CD4-positive, alpha-beta memory T cell (primary cell): ENCODE measurements around the gene JCHAIN. TPM values are rescaled to one million over a fixed set of nuclear protein-coding genes. Genes with fewer than 3 reads are reported as not detected.
"Not testable (repeated sequence)": the region's sequence is repeated elsewhere in the genome, so short reads cannot be mapped to it uniquely, and the experiment has no call there.

Source experiments
- CTCF ChIA-PET: fragments of 350-600 bp; sonication (Branson Sonifier 250); formaldehyde crosslinking; loops from one replicate; lab custom pipeline; 2021; ENCODE audit warnings: inconsistent platforms; ENCODE audit not compliant: partially characterized antibody; lab: Charles Lee
- POLR2A ChIA-PET: fragments of 350-600 bp; sonication (Branson Sonifier 250); formaldehyde crosslinking; loops from one replicate; lab custom pipeline; 2021; ENCODE audit not compliant: partially characterized antibody; lab: Charles Lee
- DNase-seq, 5 donors: peaks; one replicate each; pipeline versions ENCODE4 v3.0.0 to v3.0.0-alpha.2; 2020 to 2022; ENCODE audit warnings: mixed read lengths in 1 of 5
- H3K27ac ChIP-seq: one replicate; pipeline ENCODE4 v1.7.0; 2013; ENCODE audit warnings: low read depth, low read length
- H3K27me3 ChIP-seq: 2 replicates; pipeline ENCODE4 v1.7.0; 2013; ENCODE audit warnings: mild to moderate bottlenecking, low read length, moderate library complexity; ENCODE audit not compliant: insufficient read depth
- H3K36me3 ChIP-seq: 2 replicates; pipeline ENCODE4 v1.7.0; 2013; ENCODE audit warnings: mild to moderate bottlenecking, low read length, moderate library complexity; ENCODE audit not compliant: insufficient read depth
- H3K4me1 ChIP-seq: 2 replicates; pipeline ENCODE4 v1.7.0; 2013; ENCODE audit warnings: mild to moderate bottlenecking, low read length, moderate library complexity; ENCODE audit not compliant: insufficient read depth
- H3K4me3 ChIP-seq, 2 donors: one replicate each; pipeline ENCODE4 v1.7.0; 2013; ENCODE audit warnings: low read length in 2 of 2, mild to moderate bottlenecking in 1 of 2
- H3K9me3 ChIP-seq, 2 donors: one replicate each; pipeline ENCODE4 v1.7.0; 2013; ENCODE audit warnings: low read length in 2 of 2, control low read depth in 1 of 2; ENCODE audit not compliant: control insufficient read depth in 1 of 2
- H3K27ac Mint-ChIP-seq, 7 donors: one replicate each; pipeline ENCODE4 v1.8.0; 2020 to 2021; ENCODE audit warnings: mixed read lengths in 7 of 7, mild to moderate bottlenecking in 6 of 7, inconsistent platforms in 3 of 7, moderate library complexity in 3 of 7
- H3K27me3 Mint-ChIP-seq, 2 donors: one replicate each; pipeline ENCODE4 v1.8.0; 2020 to 2021; ENCODE audit warnings: mixed read lengths in 2 of 2
- H3K36me3 Mint-ChIP-seq, 2 donors: one replicate each; pipeline ENCODE4 v1.8.0; 2020 to 2021; ENCODE audit warnings: mixed read lengths in 2 of 2, inconsistent platforms in 1 of 2, mild to moderate bottlenecking in 1 of 2
- H3K4me1 Mint-ChIP-seq, 4 donors: one replicate each; pipeline ENCODE4 v1.8.0; 2020 to 2021; ENCODE audit warnings: mixed read lengths in 4 of 4, mild to moderate bottlenecking in 1 of 4
- H3K4me3 Mint-ChIP-seq, 8 donors: one replicate each; pipeline ENCODE4 v1.8.0; 2020 to 2021; ENCODE audit warnings: mixed read lengths in 8 of 8, mild to moderate bottlenecking in 7 of 8, moderate library complexity in 6 of 8, inconsistent platforms in 3 of 8
- H3K9me3 Mint-ChIP-seq, 8 donors: one replicate each; pipeline ENCODE4 v1.8.0; 2020 to 2021; ENCODE audit warnings: mixed read lengths in 8 of 8, mild to moderate bottlenecking in 5 of 8, inconsistent platforms in 3 of 8, moderate library complexity in 1 of 8
- intact Hi-C: fragments of 100-400 bp; cut with micrococcal nuclease; formaldehyde crosslinking; loops from one replicate; pipeline ENCODE4 v1.15.1; 2023
- polyA plus RNA-seq, 2 donors: library from polyadenylated mRNA; unstranded; fragments of 300-500 nt; fragmentation: Illumina TruSeq; gene quantifications; one replicate each; pipeline ENCODE4 v1.2.3, GENCODE V29; 2021
- total RNA-seq, 2 experiments: library from RNA; stranded (reverse); gene quantifications; one replicate each; pipeline ENCODE4 v1.2.3, GENCODE V29; 2021

The JCHAIN gene
- total and polyA plus RNA-seq, 4 experiments from 2014 or later = 1.3 to 51.8 TPM; not detected in 2

- H3K9me3 ChIP-seq, H3K36me3 ChIP-seq, H3K9me3 Mint-ChIP-seq, intact Hi-C loops, H3K27ac ChIP-seq, H3K27me3 ChIP-seq, H3K4me3 ChIP-seq, H3K27me3 Mint-ChIP-seq, H3K27ac Mint-ChIP-seq, DNase-seq, H3K4me3 Mint-ChIP-seq: not testable (repeated sequence)
- CTCF ChIA-PET = interaction anchor here (1.3 to 9.7 kb wide), 2 partner anchors 9 to 40 kb away, joined by 4 to 134 read pairs; no protein-coding TSS in a partner anchor
- peaks cover 12 to 19% (median 17%) of the 10 kb centered on the region in 4 donors for H3K4me1 Mint-ChIP-seq
- POLR2A ChIA-PET = interaction anchor here (1.6 to 9.0 kb wide), 2 partner anchors 10 to 39 kb away, joined by 3 to 174 read pairs; no protein-coding TSS in a partner anchor
- peaks cover 20% of the 10 kb centered on the region for H3K4me1 ChIP-seq
- peaks cover 3 to 21% of the 10 kb centered on the region in 2 donors for H3K36me3 Mint-ChIP-seq
These were observed 28.3 kb upstream of the JCHAIN start for GRCh38 chr4:70694633-70695032.

GRCh38 chr4:70691661-70692060, 25.4 kb upstream of the JCHAIN start:
- H3K4me3 ChIP-seq = no peak overlapping the region
- no peaks in the 10 kb centered on the region for H3K36me3 ChIP-seq
- H3K9me3 ChIP-seq = no peaks in the 10 kb centered on the region
- intact Hi-C loops = no loop called here
- no peak for DNase-seq
- peaks cover 37% of the 10 kb centered on the region for H3K4me1 ChIP-seq
- no peak overlapping the region for H3K27ac ChIP-seq
- peak overlapping the region in 2 of 8 donors; percentile 9 to 65 for H3K4me3 Mint-ChIP-seq
- H3K27me3 Mint-ChIP-seq = no peaks in the 10 kb centered on the region
- peak overlapping the region in 1 of 7 donors; percentile 20 for H3K27ac Mint-ChIP-seq
- peaks cover 0 to 6% (median 0%) of the 10 kb centered on the region in 8 donors for H3K9me3 Mint-ChIP-seq
- peaks cover 24 to 42% (median 35%) of the 10 kb centered on the region in 4 donors for H3K4me1 Mint-ChIP-seq
- H3K36me3 Mint-ChIP-seq = peaks cover 14 to 36% of the 10 kb centered on the region in 2 donors
- POLR2A ChIA-PET = interaction anchor here (9.0 kb wide), 1 partner anchor 13 kb away, joined by 174 read pairs; no protein-coding TSS in a partner anchor
- no peaks in the 10 kb centered on the region for H3K27me3 ChIP-seq
- CTCF ChIA-PET = interaction anchor here (9.7 kb wide), 1 partner anchor 12 kb away, joined by 134 read pairs; no protein-coding TSS in a partner anchor

- POLR2A ChIA-PET = interaction anchor here (0.6 to 9.0 kb wide), 10 partner anchors 9 to 312 kb away, joined by 3 to 174 read pairs (median 8); partner anchors contain the start of genes DCK, GRSF1 and MOB1B
- H3K27ac ChIP-seq = peak overlapping the region; percentile 94
- peaks cover 37% of the 10 kb centered on the region for H3K4me1 ChIP-seq
- peak in 4 of 5 donors; percentile 11 to 15 (median 12) for DNase-seq
- H3K4me3 Mint-ChIP-seq = peak overlapping the region; percentile 92 to 100 (median 97)
- peak overlapping the region; percentile 70 to 99 for H3K4me3 ChIP-seq
- peaks cover 24 to 42% (median 35%) of the 10 kb centered on the region in 4 donors for H3K4me1 Mint-ChIP-seq
- no peaks in the 10 kb centered on the region for H3K27me3 ChIP-seq
- no peaks in the 10 kb centered on the region for H3K36me3 ChIP-seq
- intact Hi-C loops = loop anchor here (1.0 to 5.0 kb wide), 6 partner anchors 16 to 303 kb away; partner anchors contain the start of genes DCK, GRSF1 and MOB1B
- H3K9me3 ChIP-seq = no peaks in the 10 kb centered on the region
- CTCF ChIA-PET = interaction anchor here (0.7 to 9.7 kb wide), 9 partner anchors 9 to 150 kb away, joined by 3 to 134 read pairs (median 3); partner anchors contain the start of gene RUFY3
- H3K27me3 Mint-ChIP-seq = no peaks in the 10 kb centered on the region
- H3K9me3 Mint-ChIP-seq = peaks cover 0 to 6% (median 0%) of the 10 kb centered on the region in 8 donors
- H3K36me3 Mint-ChIP-seq = peaks cover 14 to 34% of the 10 kb centered on the region in 2 donors
- peak overlapping the region; percentile 95 to 100 (median 99) for H3K27ac Mint-ChIP-seq
These were observed 22.5 kb upstream of the JCHAIN start for GRCh38 chr4:70688795-70689231.

GRCh38 chr4:70687821-70688794, 21.8 kb upstream of the JCHAIN start, which contains the start of gene UTP3:
Gene UTP3 (plus strand): TSS chr4:70688532. CDS start chr4:70688678, 146 bp downstream.
- Histone ChIP-seq H3K27ac (peak within 1 kb of the TSS; percentile 94), H3K4me1 (peaks cover 37% of the 10 kb centered on the region), H3K9me3 (no peaks in the 10 kb centered on the region), H3K36me3 (no peaks in the 10 kb centered on the region), H3K27me3 (no peaks in the 10 kb centered on the region), H3K4me3 (peak within 1 kb of the TSS; percentile 70 to 99)
- Mint-ChIP-seq H3K27me3 (no peaks in the 10 kb centered on the region), H3K4me3 (peak within 1 kb of the TSS; percentile 92 to 100 (median 97)), H3K27ac (peak within 1 kb of the TSS; percentile 95 to 100 (median 99)), H3K36me3 (peaks cover 14 to 32% of the 10 kb centered on the region in 2 donors), H3K9me3 (peaks cover 0 to 6% (median 0%) of the 10 kb centered on the region in 8 donors), H3K4me1 (peaks cover 24 to 42% (median 35%) of the 10 kb centered on the region in 4 donors)
- DNase-seq = peak; percentile 93 to 95 (median 94)
- ChIA-PET CTCF (interaction anchor here (0.7 to 9.7 kb wide), 12 partner anchors 8 to 308 kb away, joined by 3 to 134 read pairs (median 5); partner anchors contain the start of gene DCK), POLR2A (interaction anchor here (0.6 to 9.0 kb wide), 14 partner anchors 7 to 305 kb away, joined by 3 to 174 read pairs (median 5); partner anchors contain the start of genes DCK, GRSF1 and MOB1B)
- intact Hi-C loops = loop anchor here (1.0 to 5.0 kb wide), 6 partner anchors 17 to 304 kb away; partner anchors contain the start of genes DCK, GRSF1 and MOB1B

GRCh38 chr4:70687392-70687791, 21.1 kb upstream of the JCHAIN start:
- CTCF ChIA-PET = interaction anchor here (1.0 to 9.7 kb wide), 7 partner anchors 9 to 309 kb away, joined by 4 to 134 read pairs (median 7); partner anchors contain the start of gene DCK
- Histone ChIP-seq H3K9me3 (no peaks in the 10 kb centered on the region), H3K4me3 (peak overlapping the region; percentile 70 to 99), H3K4me1 (peaks cover 37% of the 10 kb centered on the region), H3K36me3 (no peaks in the 10 kb centered on the region), H3K27ac (peak overlapping the region; percentile 94), H3K27me3 (no peaks in the 10 kb centered on the region)
- Mint-ChIP-seq H3K4me3 (peak overlapping the region; percentile 92 to 100 (median 97)), H3K36me3 (peaks cover 14 to 30% of the 10 kb centered on the region in 2 donors), H3K27ac (peak overlapping the region; percentile 95 to 100 (median 99)), H3K9me3 (peaks cover 0 to 6% (median 0%) of the 10 kb centered on the region in 8 donors), H3K27me3 (no peaks in the 10 kb centered on the region), H3K4me1 (peaks cover 24 to 42% (median 36%) of the 10 kb centered on the region in 4 donors)
- peak in 1 of 5 donors; percentile 57 for DNase-seq
- intact Hi-C loops = loop anchor here (5.0 kb wide), 1 partner anchor 305 kb away; the partner anchor contains the start of gene DCK
- POLR2A ChIA-PET = interaction anchor here (0.6 to 9.0 kb wide), 10 partner anchors 8 to 306 kb away, joined by 3 to 174 read pairs (median 6); partner anchors contain the start of genes DCK and GRSF1

- H3K36me3 Mint-ChIP-seq, H3K36me3 ChIP-seq, DNase-seq, H3K9me3 ChIP-seq, H3K4me3 ChIP-seq, H3K27ac ChIP-seq, H3K27me3 ChIP-seq, H3K4me3 Mint-ChIP-seq, H3K9me3 Mint-ChIP-seq, H3K27me3 Mint-ChIP-seq, H3K27ac Mint-ChIP-seq, intact Hi-C loops: not testable (repeated sequence)
- ChIA-PET CTCF (interaction anchor here (1.4 to 4.0 kb wide), 3 partner anchors 11 to 328 kb away, joined by 3 to 17 read pairs (median 3); no protein-coding TSS in a partner anchor), POLR2A (interaction anchor here (1.3 kb wide), 1 partner anchor 23 kb away, joined by 5 read pairs; no protein-coding TSS in a partner anchor)
- H3K4me1 Mint-ChIP-seq = peaks cover 5 to 13% (median 8%) of the 10 kb centered on the region in 4 donors
- peaks cover 21% of the 10 kb centered on the region for H3K4me1 ChIP-seq
These were observed 15.8 kb upstream of the JCHAIN start for GRCh38 chr4:70682142-70682541.
